CD1c-positive myeloid dendritic cell (primary cell): ENCODE measurements around the gene CCDC71.

Source experiments
- DNase-seq: peaks from one replicate; pipeline ENCODE4 v3.0.0-alpha.2; 2016; ENCODE audit errors: extremely low spot score

The CCDC71 gene

DNA sequence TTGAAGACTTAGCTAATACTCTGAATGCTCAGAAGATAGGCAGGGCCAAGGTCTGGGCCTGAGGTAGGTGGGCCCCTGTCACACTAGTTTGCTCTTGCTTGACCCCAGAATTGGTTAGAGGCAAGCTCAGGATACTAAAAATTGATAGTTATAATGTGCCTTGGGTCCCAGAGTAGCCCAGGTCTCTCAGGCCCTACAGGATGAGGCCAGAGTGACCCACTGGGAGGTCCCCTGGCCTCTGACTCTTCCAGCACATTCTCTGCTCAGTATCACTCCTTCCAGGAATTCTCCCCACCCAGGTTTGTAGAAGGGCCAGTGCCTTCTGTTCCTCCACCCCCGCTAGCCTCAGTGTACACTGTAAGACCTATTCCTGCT lies 4.6 kb upstream of the CCDC71 start:
- DNase-seq, result no peak

DNA sequence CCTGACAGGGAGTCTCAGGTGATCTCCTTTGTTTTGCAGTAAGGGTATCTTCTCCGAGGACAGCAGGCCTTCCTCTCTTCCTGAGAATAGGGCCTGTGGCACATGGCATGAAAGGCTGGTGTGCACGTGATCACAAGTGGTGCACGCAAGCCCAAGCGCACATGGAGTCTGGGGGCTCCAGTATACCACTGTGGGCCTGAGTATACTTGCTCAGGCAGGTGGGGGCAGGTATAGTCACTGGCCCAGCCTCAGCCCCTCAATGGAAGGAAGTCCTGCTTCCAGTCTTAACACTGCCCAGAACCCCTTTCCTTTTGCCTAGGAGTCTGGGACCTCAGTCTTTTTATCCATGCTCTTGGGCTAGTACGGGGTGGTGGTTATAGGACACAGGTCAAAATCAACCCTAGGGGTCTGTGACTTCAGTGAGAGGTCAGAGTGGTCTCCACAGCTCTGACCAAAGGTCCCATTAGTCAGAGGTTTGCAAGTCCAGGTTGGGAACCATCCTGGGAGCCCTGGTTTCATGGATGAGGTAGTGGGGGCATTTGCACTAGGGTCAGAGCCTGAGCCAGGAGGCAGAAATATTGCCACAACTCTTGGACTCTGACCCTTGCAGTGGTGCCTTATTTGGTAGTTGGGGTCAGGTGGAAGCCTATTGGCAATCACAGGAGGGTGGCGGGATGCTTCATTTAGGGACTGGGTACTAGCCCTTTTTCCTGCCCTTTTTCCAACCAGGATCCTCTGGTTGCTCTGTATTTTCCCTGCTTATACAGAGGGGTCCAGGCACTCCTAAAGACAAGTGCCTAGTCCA lies 823 bp upstream of the CCDC71 start:
- no peak for DNase-seq

DNA sequence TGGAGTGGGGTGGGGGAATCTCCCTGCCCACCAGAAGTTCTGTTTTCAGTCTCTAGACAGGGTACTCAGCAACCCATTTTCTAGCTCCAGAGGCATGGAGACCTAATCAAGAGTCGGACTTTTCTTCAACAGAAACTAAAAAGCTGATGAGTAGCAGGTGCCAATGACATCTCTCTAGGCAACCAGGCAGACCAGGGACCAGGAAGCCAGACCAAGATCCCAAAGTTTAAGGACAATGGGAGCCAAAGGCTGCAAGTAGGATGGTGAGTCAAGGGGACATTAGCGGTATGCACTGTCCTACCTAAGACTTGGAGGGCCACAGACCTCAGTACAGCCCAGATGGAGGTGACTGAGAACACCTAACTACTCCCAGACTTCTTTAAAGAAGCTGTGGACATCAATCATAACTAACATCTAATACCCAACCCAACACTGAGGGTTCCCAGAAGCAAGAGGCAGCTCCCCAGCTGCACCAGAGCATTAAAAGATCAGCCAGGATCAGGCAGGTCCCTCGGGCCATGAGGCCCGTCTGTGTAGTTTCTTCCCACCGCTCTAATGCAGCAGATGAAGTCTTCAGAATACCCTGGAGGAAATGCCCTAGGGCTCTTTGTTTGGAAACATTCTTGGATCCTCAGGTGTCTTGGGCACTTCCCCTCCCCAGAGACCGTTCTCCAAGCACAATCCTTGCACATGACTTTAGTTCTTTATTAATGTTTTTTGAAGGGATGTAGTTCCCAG lies 979 bp downstream of the CCDC71 start:
- DNase-seq, result no peak

DNA sequence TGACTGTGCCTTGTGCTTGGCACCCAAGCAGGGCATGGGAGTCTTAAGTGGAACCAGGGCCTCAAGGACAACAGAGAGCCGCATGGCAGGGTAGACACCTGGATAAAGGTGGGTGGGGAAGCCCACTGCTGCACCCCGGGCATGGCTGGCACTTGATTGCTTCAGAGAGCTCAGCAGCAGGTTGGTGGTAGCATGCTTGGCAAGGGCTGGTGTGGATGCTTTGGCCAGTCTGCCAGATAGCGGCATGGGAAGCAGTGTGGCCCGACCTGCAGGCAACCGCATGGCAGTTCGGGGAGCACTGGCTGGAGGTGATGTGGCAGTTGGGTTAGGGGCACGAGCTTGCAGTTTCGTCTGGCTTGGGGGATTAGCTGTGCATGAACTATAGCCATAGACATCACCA lies 2.5 kb downstream of the CCDC71 start:
- DNase-seq, result no peak

DNA sequence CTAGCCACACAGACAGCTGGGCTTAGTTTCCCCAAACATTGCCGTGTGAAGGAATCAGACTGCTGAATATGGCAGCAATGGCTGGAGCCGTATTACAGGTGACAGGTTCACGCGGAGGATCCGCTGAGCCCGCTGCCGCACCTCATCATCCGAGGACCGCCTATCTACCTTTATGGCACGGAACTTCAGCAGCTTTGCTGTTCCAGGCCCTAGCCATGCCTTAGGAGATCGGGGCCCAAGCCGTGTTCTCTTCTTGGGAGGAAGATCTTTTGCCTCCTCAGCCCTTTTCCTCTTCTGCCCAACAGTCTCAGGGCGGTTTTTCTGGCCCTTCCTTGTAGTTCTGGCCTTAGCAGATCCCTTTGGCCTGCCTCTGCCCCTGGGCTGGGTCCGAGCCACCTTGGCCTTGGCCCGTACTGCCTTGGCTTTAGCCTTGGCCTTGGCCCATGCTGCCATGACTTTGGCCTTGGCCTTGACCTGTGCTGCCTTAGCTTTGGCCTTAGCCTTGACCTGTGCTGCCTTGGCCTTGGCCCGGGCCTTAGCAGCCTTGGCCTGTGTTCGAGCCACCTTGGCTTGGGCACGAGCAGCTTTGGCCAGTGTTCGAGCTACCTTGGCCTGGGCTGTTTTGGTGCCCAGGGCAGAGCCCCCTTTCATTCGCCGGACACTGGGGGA lies 3.2 kb downstream of the CCDC71 start:
- DNase-seq, result no peak

DNA sequence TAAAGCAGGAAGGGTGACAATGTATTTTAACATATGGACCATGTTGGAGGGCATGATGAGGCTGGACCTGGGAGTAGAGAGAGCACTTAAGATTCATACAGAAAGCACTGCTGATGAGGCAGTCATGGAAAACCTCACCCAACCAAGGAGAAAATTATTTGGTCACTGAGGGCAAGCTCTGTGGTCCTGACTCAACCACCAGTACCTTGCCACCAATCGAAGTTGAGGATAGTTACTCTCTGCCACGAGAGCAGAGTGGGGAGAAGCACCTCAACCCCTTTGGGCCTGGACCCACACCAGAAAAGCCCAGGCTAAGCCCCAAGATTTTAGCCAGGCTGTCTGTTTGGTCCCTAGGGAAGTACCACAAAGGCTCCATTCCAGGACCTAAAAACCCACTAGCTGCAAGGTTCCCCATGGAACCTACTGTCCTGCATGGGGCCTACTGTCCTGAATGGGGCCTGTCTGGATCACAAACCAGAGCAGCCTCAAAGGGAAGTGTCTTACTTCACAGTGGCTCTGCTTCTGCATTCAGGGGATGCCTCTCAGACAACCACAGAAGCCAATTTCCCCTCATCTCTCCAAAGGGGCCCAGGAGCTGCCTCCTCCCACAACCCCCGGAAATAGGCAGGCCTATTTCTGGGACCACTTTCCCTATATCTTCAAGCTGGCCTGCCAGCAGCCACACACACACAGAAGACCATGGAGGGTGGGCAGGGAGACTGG lies 4.2 kb downstream of the CCDC71 start:
- DNase-seq, result peak; percentile 7

DNA sequence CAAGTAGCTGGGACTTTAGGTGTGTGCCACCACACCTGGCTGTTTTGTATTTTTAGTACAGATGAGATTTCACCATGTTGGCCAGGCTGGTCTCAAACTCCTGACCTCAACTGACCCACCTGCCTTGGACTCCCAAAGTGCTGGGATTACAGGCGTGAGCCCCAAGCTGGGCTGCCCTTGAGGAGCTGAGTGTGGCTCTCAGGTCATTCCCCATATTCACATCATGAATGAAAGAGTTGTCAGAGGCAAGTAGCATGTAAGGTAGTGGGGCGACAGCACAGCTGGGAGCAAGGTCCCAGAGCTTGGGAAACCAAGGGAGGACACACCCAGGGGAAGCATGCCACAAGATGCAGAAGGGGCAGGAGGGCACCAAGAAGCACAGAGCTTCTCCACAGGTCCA lies 4.9 kb downstream of the CCDC71 start:
- DNase-seq, result no peak

DNA sequence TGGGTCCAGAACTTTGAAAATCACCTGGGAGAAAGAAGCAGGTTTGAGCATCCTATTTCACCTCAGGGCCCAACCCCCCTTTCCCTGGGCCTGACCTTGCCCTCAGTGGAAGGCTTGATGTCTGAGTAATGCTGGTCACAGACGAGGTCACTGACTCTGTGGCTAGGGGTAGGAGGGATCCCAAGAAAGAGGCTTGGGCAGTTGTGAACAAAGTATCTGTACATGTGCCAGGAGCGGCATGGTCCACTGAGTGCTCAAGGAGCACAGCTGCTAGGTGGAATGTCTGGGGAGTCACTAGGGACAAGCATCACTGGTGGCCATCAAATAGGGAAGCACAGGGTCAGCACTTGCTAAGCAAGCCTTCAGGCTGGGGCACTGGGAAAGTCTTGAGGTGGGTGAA lies 7.3 kb downstream of the CCDC71 start:
- DNase-seq, result no peak

DNA sequence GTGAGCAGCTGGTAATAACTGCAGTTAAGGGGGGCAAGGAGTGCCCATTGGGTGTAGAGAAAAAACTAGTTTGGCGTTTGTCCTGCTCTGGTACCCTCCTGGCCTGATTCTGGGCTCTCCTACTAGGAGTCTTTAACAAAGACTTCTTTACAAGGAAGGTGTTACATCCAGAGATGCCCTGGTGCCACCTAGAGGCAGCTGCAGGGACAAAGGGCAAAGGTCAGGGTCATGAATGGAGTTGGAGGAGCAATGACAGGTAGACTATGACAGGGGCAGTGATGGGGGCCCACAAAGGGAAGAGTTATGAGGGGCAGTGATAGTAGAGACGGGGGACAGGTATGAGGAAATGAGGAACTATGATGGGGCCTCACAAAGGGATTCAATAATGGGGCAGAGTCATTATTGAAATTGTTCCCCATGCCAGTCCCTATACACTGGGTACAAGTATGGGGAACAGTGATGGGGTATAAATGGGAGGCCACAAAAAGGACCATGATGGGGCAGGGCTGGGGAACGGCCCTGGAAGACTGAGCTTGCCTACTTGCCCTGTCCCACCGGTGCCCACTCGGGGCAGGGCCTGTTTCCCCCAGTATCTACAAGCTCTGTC lies 7.9 kb downstream of the CCDC71 start:
- peak; percentile 52 for DNase-seq

DNA sequence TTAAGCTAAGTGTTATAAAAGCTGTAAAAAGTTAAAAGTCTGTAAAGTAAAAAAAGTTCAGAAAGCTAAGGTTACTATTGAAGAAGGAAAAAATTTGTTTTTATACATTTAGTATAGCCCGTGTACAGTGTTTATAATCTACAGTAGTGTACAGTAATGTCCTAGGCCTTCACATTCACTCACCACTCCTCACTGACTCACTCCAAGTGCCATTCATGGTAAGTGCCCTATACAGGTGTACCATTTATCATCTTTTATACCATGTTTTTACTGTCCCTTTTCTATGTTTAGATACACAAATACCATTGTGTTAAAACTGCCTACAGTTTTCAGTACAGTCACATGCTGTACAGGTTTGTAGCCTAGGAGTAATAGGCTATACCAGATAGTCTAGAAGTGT lies 8.8 kb downstream of the CCDC71 start:
- DNase-seq, result no peak

DNA sequence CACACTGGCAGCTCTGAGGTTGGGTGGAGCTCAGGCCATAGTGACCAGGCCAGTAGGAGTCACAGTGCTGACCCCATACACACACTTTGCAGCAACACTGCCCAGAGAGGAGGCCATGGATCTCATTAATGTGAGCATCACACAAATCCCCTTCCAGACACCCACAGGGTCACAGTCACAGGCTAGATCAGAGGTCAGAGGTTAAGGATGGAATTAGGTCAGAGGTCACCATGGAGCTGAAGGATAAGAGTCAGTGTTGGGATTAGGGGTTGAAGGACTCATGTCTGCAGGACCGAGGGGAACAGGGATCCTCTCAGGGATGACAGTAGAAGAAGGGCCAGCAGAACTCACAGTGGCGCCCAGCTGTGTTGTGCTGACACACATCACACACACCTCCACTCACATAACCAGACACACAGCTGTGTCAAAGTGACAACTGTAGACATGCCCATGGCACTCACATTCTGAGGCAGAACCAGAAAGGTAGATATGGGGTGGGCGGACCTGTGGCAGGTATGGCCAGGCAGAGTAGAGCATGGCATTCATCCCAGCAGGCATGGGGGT lies 12.7 kb downstream of the CCDC71 start:
- no peak for DNase-seq

DNA sequence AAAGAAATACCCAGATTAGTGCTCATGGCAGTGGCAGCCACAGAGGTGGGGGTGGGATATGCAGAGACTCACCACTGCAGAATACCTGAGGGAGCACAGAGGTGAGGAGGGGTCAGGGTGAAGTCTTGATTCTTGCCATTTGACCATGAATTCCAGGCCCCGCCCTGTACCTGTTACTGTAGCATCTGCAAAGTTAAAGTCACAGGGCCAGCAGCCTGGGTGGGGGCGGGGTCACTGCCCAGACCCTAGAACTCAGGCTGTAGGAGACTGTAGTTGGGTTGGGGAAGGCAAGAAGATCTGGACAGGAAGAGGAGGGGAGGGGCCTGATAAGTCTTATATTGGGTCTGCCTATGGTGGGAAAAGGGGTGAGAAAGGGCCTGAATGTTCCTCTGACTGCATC lies 14.5 kb downstream of the CCDC71 start:
- no peak for DNase-seq

DNA sequence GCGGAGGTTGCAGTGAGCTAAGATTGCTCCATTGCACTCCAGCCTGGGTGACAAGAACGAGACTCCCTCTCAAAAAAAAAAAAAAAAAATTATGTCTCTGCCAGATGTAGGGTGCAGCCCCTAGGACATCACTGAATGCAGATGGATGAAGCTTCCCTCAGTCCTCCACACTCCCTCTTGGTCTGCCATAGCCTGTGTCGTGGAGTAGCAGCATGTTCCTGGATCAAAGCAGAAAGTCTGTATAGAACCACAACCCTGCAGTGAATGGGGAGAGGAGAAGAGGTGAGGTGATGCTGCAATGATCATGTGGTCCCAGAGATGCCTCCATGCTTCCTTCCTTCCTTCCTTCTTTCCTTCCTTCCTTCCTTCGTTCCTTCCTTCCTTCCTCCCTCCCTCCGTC lies 18.0 kb downstream of the CCDC71 start:
- no peak for DNase-seq

DNA sequence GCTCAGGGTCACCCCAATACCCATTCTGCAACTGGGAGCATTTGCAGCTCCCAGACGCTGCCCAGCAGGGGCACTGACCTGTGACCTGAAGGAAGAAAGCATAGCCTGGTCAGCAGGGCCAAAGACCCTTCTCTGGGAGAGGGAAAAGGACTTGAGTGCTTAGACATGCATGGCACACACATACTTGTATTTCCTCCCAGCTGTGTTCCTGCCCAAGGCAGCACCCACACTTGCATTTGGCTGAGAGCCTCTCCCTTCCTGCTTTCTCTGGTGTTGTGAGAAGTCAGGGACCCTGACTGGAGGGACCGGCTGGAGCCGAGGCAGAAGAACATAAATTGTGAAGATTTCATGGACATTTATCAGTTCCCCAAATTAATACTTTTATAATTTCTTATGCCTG lies 26.1 kb downstream of the CCDC71 start:
- no peak for DNase-seq

DNA sequence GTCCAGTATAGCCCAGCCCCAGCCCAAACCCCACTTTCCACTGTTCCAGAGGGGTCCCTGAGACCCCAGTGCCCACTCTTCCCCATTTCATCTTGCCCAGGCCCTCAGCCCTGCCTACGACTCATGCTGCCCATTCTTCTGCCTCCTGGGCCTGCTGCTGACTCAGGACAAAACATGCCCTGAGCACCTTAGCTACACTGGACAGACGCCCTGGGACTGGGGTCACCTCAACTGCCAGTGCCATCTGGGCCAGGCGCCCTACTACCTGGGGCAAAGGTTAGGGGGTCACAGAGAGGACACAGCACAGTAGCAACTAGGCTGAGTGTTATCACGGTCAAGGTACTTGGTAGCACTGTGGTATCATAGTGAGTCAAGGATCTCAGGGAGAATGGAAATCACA lies 30.6 kb downstream of the CCDC71 start:
- DNase-seq, result no peak

DNA sequence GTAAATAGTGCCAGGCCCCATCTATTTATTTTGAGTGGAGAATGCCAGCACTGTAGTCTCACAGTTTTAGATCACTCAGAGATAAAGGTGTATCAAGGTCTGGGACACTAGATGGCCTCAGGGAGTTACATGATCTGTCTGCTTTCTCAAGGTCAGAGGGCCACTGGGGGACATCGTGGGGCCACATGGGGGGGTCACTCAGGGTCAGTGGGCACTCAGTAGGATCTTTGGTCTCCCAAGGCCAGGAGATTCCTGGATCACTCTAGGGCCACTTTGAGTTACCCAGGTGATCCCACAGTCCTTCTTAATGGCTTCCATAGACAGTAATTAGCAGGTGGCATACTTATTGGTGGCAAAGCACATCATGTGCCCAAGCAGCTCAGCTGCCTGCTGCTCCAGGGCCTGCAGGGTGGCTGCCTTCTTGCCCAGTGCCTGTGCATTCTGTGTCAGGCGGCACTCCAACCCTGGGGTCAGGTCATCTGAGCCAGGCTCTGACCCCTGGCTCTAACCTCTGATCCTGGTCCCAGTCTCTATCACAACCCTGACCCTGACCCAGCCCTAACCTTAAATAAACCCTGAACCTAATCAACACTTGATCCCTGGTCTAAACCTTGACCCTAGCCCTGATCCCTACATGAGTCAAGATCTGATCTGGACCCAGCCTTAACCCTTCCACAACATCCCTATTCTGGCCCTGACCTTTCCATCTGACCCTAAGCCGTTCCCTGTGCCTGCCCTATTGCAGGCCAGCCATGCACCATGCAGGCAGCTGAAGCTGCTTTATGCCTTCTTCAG lies 31.5 kb downstream of the CCDC71 start:
- DNase-seq, result no peak

DNA sequence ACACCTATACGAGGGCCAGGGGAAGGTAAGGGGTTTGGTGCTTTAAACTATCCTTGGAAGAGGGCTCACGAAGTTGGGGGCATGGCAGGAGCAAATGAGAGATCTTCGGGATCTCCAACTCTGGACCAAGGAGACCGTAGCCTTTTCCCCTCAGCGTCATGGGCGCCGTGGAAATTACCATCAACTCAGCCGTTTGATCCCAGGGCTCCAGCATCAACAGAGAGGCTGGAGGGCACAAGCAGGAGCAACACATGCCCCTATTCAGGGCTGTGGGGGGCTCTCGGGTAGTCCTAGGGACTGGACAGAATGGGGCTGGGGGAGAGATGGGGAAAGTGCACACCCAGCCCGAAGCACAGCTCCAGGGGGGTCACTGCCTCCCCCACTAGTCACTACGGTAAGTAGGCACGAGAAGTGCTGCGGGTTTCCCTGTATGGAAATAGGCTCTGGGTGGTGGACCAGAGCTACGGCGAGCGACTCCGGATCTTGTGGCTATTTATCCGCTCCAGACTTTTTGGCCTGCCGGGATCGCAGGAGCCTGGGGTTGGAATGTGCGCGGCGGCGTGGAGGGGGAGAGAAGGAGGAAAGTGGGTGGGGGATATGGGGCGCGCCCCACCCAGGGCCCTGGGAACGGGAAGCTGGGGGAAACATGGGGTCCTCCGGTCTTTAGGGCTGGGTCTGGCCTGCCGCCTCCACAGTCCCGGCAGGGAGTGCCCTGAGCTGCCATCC lies 32.7 kb downstream of the CCDC71 start:
- DNase-seq, result peak; percentile 65

DNA sequence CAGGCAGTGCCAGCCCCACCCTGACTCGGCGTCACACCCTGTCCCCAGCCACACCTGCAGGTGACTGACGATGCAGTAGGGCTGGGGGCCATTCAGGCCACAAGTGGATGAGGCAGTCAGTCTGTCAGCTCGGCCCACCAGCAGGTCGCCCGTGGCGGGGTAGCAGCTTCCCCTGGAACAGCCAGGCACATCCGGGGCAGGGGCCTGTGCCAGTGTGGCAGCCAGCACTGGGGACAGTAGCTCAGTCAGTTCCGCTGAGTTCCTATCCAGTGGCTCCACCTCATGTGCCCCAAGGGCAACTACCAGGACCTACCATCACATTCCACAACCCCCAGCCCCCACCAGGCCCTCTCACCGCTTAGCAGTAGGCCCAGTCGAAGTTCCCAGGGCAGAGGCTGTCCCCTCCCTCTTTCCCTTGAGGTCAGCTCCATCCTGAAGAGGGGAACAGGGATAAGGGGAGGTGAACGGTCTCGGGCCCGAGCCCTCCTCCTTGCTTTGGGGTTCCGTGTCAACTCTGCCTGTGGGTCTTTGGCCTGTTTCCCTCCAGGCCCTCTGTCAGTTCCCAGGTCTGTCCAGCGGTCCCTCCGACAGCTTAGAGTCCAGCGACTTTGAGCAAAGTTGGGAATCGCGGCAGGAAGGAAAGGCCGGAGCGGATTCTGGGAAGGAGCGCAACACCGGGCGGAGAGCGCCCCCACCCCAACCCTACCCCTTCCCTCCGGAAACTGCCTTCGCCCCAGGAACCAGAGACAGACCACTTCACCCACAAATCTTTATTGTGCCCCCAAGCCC lies 33.5 kb downstream of the CCDC71 start, which contains the start of gene LAMB2:
LAMB2 (minus strand) TSS at position 614 of the 789 bp plus-strand sequence; CDS start at position 431, 183 bp downstream.
- DNase-seq, result peak; percentile 18

DNA sequence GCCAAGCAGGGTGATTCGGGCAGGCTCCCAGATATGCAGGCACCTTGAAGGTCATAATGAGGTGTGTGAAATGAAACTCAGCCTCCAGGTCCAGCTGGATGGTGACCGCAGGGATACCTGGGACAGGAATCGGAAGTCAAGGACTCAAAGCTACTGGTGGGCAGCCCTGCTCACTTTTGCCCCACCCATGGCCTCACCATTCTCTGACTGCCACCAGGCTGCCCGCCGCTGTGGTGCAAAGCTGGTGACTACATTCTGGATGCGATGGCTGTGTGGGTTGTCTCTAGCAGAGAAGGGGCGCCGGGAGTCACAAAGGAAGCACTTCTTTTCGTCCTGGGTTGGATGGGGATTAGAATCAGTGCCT lies 34.1 kb downstream of the CCDC71 start:
- DNase-seq, result no peak
